Measurements from ENCODE around the gene MRPL48. TPM values are rescaled to one million over a fixed set of nuclear protein-coding genes. Genes with fewer than 3 reads are reported as not detected.

MRPL48 gene
- total and polyA plus RNA-seq, 2 of the 8 experiments (the other 6 are each of a cell fraction or from before 2014, with no cell fraction given): 34.9 to 59.9 TPM

GRCh38 chr11:73856031-73856567 is 68.4 kb downstream of the MRPL48 start (continued):
- TF ChIP-seq CHD2 (IDR thresholded peaks at IDR 0.05; ENCODE audit: low read length) (no peak), SIN3A (conservative IDR thresholded peaks at IDR 0.05 in 1 of 2, IDR thresholded peaks at IDR 0.05 in 1 of 2; ENCODE audit: low read depth in 1 of 2, low read length in 2 of 2) (no peak)
